SK-N-SH treated with all-trans-retinoic acid at 6 μM for 48 hours (cell line): ENCODE results near the gene NPAS1.

Source experiments
- ATAC-seq: fragments of 200-7000 bp; cut with Tn5 transposase; 3 replicates; pipeline ENCODE4 v1.9.1; 2020; ENCODE audit warnings: mild to moderate bottlenecking, moderate library complexity
- ARNTL ChIP-seq: fragments of 450-650 bp; formaldehyde crosslinking; IDR thresholded peaks from 2 replicates; pipeline ENCODE4 v1.5.0; 2020; ENCODE audit warnings: low read depth, mild to moderate bottlenecking, moderate library complexity, borderline replicate concordance
- BACH2 ChIP-seq: fragments of 250-450 bp; sonication (Bioruptor Pico); IDR thresholded peaks from 2 replicates; pipeline ENCODE4 v1.9.0; 2021; ENCODE audit warnings: mild to moderate bottlenecking, borderline replicate concordance
- CREB5 ChIP-seq: fragments of 250-450 bp; sonication (Bioruptor Pico); IDR thresholded peaks from 2 replicates; pipeline ENCODE4 v1.5.1; 2020; ENCODE audit warnings: low read depth, mild to moderate bottlenecking, moderate library complexity
- CSDC2 ChIP-seq: fragments of 250-450 bp; sonication (Bioruptor Pico); IDR thresholded peaks from 2 replicates; pipeline ENCODE4 v1.5.0; 2020; ENCODE audit warnings: mild to moderate bottlenecking, moderate library complexity
- CSRNP3 ChIP-seq: fragments of 250-450 bp; sonication (Bioruptor Pico); IDR thresholded peaks from 2 replicates; pipeline ENCODE4 v1.5.1; 2021; ENCODE audit warnings: mild to moderate bottlenecking, moderate library complexity
- ESRRG ChIP-seq: fragments of 250-450 bp; sonication (Bioruptor Pico); IDR thresholded peaks from 2 replicates; pipeline ENCODE4 v1.6.1; 2021; ENCODE audit warnings: mild to moderate bottlenecking
- GLIS3 ChIP-seq: fragments of 250-450 bp; sonication (Bioruptor Pico); IDR thresholded peaks from 2 replicates; pipeline ENCODE4 v1.5.0; 2020; ENCODE audit warnings: mild to moderate bottlenecking, moderate library complexity
- ISL1 ChIP-seq: fragments of 250-450 bp; sonication (Bioruptor Pico); IDR thresholded peaks from 2 replicates; pipeline ENCODE4 v2.1.2; 2022; ENCODE audit warnings: mild to moderate bottlenecking, moderate library complexity
- OSR1 ChIP-seq: fragments of 250-450 bp; sonication (Bioruptor Pico); IDR thresholded peaks from 2 replicates; pipeline ENCODE4 v1.8.0; 2022; ENCODE audit warnings: moderate library complexity, mild to moderate bottlenecking, inconsistent platforms
- PATZ1 ChIP-seq: fragments of 250-450 bp; sonication (Bioruptor Pico); IDR thresholded peaks from 2 replicates; pipeline ENCODE4 v1.8.0; 2020; ENCODE audit warnings: mild to moderate bottlenecking, moderate library complexity, borderline replicate concordance
- POU6F1 ChIP-seq: fragments of 250-450 bp; sonication (Bioruptor Pico); IDR thresholded peaks from 2 replicates; pipeline ENCODE4 v1.8.0; 2021; ENCODE audit warnings: low read depth, mild to moderate bottlenecking, moderate library complexity, borderline replicate concordance
- PPARA ChIP-seq: fragments of 250-450 bp; sonication (Bioruptor Pico); IDR thresholded peaks from 2 replicates; pipeline ENCODE4 v1.5.0; 2020; ENCODE audit warnings: mild to moderate bottlenecking, borderline replicate concordance
- RARB ChIP-seq: fragments of 250-450 bp; sonication (Bioruptor Pico); IDR thresholded peaks from 2 replicates; pipeline ENCODE4 v1.8.0; 2021; ENCODE audit warnings: mild to moderate bottlenecking, moderate library complexity
- SNAI2 ChIP-seq: fragments of 250-450 bp; sonication (Bioruptor Pico); IDR thresholded peaks from 2 replicates; pipeline ENCODE4 v1.5.0; 2020; ENCODE audit warnings: mild to moderate bottlenecking, moderate library complexity
- TCF4 ChIP-seq: fragments of 250-450 bp; sonication (Bioruptor Pico); IDR thresholded peaks from 2 replicates; pipeline ENCODE4 v1.8.0; 2021; ENCODE audit warnings: mild to moderate bottlenecking, moderate library complexity, borderline replicate concordance
- TOX ChIP-seq: fragments of 250-450 bp; sonication (Bioruptor Pico); IDR thresholded peaks from 2 replicates; pipeline ENCODE4 v1.8.0; 2021; ENCODE audit warnings: mild to moderate bottlenecking, moderate library complexity, borderline replicate concordance
- TSHZ2 ChIP-seq: fragments of 250-450 bp; sonication (Bioruptor Pico); IDR thresholded peaks from 2 replicates; pipeline ENCODE4 v1.5.0; 2020; ENCODE audit warnings: mild to moderate bottlenecking, moderate library complexity
- ZC3H10 ChIP-seq: fragments of 250-450 bp; sonication (Bioruptor Pico); IDR thresholded peaks from 2 replicates; pipeline ENCODE4 v1.5.1; 2021; ENCODE audit warnings: mild to moderate bottlenecking, moderate library complexity
- ZFP3 ChIP-seq: fragments of 250-450 bp; sonication (Bioruptor Pico); IDR thresholded peaks from 2 replicates; pipeline ENCODE4 v1.5.0; 2020; ENCODE audit warnings: mild to moderate bottlenecking, moderate library complexity
- ZFP30 ChIP-seq: fragments of 450-650 bp; formaldehyde crosslinking; IDR thresholded peaks from 2 replicates; pipeline ENCODE4 v1.5.0; 2022; ENCODE audit warnings: mild to moderate bottlenecking, moderate library complexity
- ZNF565 ChIP-seq: fragments of 450-650 bp; formaldehyde crosslinking; conservative IDR thresholded peaks from 2 replicates; pipeline ENCODE4 v1.5.0; 2020; ENCODE audit warnings: low read depth, mild to moderate bottlenecking, moderate library complexity
- ZNF70 ChIP-seq: fragments of 450-650 bp; formaldehyde crosslinking; IDR thresholded peaks from 2 replicates; pipeline ENCODE4 v1.5.0; 2020; ENCODE audit warnings: mild to moderate bottlenecking, moderate library complexity
- ZNF8 ChIP-seq: fragments of 450-650 bp; formaldehyde crosslinking; IDR thresholded peaks from 2 replicates; pipeline ENCODE4 v1.5.0; 2020; ENCODE audit warnings: mild to moderate bottlenecking, moderate library complexity

The NPAS1 gene

GRCh38 chr19:46983097-46983496 lies 36.5 kb upstream of the NPAS1 start (continued):
- TF ChIP-seq PATZ1 (CRISPR knock-in tag) (no peak), CSDC2 (CRISPR knock-in tag) (no peak), BACH2 (CRISPR knock-in tag) (no peak), ARNTL (CRISPR knock-in tag) (no peak)

- ATAC-seq: no peak
- TF ChIP-seq RARB (CRISPR knock-in tag) (no peak), CREB5 (CRISPR knock-in tag) (no peak), ZNF70 (no peak), ARNTL (CRISPR knock-in tag) (no peak), PPARA (CRISPR knock-in tag) (no peak), BACH2 (CRISPR knock-in tag) (no peak), ZFP3 (CRISPR knock-in tag) (peak; percentile 76), TCF4 (CRISPR knock-in tag) (0 out of 2 replicates have a peak, but pooled peaks have one; percentile 41), ZFP30 (CRISPR knock-in tag) (no peak), TOX (CRISPR knock-in tag) (no peak), PATZ1 (CRISPR knock-in tag) (no peak), ZNF565 (CRISPR knock-in tag) (no peak), CSDC2 (CRISPR knock-in tag) (0 out of 2 replicates have a peak, but pooled peaks have one; percentile 24), ESRRG (CRISPR knock-in tag) (no peak), SNAI2 (CRISPR knock-in tag) (no peak), ZNF8 (peak; percentile 49; the same call in 1 of the 2 replicates), ISL1 (CRISPR knock-in tag) (peak; percentile 58), GLIS3 (no peak), POU6F1 (CRISPR knock-in tag) (peak; percentile 59; the same call in 1 of the 2 replicates), CSRNP3 (0 out of 2 replicates have a peak, but pooled peaks have one; percentile 46), TSHZ2 (CRISPR knock-in tag) (0 out of 2 replicates have a peak, but pooled peaks have one; percentile 25), OSR1 (CRISPR knock-in tag) (no peak), ZC3H10 (CRISPR knock-in tag) (no peak)
These were observed 35.3 kb upstream of the NPAS1 start for GRCh38 chr19:46984077-46985010.
